ENCODE results near the gene MKNK1.

The MKNK1 gene

DNA sequence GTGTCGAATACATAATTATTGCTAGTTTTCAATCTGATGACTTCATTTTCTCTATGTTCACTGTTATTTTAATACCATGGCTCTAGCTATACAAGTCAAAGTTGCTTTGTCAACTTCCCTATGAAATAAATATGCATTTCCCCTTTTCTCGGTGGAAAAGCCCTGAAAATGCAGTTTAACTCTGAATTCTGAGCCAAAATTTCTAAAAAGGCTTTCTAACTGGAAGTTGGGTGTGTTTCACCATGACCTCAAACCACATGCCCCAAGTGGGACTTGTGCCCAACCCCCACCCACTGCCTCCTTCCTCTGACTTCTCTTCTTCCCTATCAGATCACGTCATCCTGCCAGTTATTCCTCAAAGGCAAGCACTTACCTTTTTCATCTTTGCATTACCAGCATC is 8.9 kb downstream of the MKNK1 start:
- DNase-seq (ENCODE audit: low spot score): no peak

DNA sequence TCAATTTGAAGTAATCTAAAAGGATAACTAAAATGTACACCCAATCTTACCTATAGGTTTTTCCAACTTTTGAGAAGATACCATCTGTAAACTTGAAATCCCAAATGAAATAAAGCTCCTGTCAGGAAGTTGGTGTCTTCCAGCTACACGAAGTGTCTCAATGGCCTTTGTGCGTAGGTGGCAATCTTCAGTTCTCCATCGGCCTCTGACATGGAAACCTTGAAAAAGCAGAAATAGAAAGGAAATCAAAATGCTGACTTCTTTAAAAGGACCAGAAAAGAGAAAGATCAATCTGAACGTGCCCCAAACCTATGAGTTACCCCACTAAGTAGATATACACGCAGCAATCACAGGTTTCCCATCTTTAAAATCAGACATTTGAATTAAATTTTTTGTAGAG is 10.0 kb downstream of the MKNK1 start:
- no peak for DNase-seq (ENCODE audit: low spot score)

DNA sequence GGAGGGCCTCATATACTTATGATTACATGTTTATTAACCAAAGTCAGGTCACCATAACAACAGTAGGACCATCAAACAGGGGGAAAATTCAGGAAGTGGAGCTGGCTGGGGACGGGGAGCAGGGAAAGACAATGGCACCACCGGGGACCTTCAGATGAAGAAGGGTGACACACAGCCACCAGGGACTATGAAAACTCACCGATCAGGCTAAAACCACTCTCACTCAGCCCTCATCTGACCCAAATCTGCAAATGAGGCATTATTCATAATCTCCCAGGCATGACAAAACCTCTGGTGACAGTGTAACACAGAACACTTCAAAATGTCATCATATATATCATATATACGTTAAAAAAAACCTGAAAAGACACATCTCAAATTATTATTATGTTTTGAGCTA is 11.2 kb downstream of the MKNK1 start:
- no peak for DNase-seq (ENCODE audit: low spot score)

DNA sequence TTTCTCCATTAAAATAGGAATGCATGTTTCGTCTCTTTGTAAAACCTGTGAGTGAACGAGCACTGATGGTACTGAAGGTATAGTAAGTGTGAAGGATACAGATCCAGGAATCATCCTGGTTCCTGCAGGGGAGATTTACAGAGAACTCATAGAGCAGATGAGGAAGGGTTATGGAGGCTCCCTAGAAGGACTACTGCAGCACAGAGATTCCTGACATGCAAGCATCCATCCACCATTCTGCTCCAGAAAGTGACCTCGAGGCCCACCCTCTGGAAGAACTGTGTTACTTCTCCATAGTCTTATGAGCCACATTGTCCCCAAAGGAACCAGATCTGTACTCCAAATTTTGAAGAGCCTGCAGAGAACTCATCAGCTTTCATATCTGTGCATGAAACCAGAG is 14.5 kb downstream of the MKNK1 start:
- no peak for DNase-seq (ENCODE audit: low spot score)

DNA sequence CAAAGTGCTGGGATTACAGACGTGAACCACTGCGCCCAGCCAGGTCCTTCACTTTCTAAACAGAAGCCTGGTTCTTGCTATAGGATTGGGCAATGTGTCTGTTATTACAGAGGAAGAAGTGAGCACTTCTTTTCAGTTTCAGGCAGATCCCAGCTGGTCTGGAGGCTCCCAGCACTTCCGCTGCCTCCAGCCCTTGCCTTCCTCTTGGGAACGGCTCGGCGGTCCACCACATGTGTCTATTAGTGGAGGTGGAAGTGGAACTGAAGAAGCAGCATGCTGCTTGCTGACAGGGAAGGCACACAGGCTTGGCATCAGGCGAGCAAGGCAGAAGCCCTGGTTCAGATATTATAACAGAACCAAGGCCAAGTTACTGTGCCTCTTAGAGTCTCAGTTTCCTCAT is 17.0 kb downstream of the MKNK1 start:
- no peak for DNase-seq (ENCODE audit: low spot score)

DNA sequence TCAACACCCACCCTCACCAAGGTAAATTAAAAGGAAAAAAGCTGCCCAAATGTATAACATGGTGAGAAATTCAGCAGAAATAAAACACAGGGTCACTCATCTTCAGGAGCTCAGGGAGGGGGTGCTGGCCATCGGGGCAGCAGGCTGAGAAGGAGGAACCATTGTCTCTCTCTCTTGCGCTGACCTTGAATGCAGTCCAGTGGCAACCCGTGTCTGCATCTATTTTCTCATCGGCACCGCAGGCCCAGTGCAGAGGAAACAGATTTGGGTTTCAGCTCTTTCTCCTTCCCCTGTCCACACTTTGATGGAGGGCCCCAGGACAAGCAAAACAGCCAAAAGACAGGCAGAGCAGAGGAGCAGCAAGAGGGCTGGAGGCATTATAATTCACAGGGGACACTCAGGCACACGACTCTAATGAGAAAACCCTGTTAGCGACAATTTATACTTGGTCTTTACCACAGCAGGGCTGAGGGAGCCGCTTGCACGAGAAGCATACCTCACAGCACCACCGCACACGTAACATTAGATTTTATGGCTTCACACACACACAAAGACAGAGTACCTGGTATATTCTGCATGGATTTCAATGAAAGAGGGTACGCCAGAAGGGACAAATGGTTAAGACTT is 18.6 kb downstream of the MKNK1 start:
- DNase-seq (ENCODE audit: low spot score): no peak

DNA sequence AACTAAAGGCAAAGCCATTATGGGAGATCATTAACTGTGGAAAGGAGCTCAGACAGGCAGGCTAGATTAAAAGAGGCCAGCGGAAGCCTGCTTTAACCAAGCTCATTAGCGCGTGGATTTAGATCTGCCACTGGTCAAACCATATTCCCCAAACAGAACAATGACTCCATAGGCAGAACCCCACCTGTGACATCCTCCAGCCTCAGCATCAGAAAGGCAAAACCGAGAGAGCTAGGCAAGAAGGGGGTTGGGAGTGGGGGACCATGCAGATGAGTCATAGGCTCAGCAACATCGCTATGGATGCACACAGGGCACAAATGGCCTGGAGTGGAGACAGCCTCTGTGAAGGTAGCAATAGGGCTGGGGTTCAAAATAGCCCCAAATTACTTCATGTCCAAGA is 20.6 kb downstream of the MKNK1 start:
- DNase-seq (ENCODE audit: low spot score): no peak

DNA sequence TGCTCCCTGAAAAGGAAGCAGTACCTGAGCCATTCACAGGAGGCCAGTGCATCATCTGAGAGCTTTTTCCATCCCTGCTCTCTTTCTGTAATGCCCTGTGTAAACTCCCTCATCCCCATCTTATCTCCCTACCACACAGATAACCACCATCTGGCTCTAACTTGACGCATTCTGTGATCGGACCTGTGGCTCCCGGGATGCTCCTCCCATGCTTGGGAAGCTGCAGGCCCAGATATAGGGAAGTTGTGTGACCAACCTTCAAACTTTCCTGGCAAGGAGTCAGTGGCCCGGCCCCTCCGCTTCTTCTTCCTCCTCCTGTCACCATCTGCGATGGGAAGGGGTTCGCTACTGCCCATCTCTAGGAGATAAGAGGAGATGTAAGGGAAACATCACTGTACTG is 21.1 kb downstream of the MKNK1 start:
- no peak for DNase-seq (ENCODE audit: low spot score)

DNA sequence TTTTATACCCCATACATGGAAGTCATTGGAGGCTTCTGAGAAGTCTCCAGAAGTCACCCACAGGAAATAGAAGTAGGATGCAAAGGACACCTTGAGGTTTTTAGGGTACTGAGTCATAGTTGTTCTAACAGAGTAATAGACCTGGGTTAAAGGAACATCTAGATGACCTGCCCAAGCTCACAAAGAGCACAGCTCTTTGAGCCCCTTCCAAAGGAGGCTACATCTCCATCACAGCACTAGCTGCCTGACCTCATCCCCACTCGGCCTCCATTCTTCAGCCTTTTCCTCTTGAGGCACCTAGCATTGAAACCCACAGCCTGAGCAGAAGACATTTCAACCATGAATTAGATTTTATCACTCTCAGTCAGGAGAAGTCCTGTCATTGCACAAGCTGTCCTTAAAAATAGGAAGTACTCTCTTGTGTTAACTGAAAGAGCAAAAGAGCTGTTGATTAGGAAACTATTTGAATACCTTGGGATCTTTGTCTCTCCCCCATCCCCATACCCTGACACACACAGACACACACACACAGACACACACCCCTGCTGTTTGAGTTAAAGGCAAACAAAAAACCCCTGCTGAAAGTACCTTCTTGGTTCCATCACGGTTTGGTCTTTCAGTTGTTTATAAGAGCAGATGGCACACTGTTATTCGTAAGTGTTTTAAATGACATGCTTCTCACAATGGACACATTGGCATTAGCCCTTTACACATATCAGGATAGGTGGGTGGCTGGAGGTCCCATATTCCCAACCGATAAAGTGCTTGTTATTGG is 22.2 kb downstream of the MKNK1 start:
- no peak for DNase-seq (ENCODE audit: low spot score)

DNA sequence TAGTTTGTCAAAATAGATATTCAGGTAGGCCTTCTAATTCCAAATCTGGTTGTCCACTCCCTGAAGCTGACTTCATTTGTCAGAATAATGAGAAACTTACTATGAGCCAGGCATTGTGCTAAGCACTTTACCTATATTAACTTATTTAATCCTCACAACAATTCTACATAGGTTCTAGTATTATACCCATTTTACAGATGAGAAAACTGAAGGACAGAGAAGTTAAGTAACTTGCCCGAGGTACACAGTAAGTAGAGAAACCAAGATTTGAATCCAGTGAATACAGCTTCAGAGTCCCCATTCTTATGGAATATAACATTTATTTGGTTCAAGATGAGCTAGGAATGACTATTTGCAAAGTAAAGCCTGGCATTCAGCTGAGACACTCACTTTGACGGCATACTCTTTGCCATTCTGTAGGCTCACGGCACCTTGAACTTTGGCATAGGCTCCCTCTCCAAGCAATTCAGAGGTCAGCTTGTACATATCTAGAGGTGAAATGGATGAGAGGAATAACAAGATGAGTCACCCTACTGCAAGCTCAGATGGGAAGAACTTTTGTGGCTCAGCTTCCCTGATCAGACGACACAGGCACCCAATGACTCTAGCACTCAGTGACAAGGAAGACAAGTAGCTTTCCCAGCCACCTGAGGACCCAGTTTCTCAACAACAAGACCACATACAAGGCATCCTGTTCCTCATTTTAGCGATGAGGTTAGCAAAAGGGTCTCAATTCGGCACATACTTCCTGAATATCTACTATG is 23.7 kb downstream of the MKNK1 start:
- no peak for DNase-seq (ENCODE audit: low spot score)

DNA sequence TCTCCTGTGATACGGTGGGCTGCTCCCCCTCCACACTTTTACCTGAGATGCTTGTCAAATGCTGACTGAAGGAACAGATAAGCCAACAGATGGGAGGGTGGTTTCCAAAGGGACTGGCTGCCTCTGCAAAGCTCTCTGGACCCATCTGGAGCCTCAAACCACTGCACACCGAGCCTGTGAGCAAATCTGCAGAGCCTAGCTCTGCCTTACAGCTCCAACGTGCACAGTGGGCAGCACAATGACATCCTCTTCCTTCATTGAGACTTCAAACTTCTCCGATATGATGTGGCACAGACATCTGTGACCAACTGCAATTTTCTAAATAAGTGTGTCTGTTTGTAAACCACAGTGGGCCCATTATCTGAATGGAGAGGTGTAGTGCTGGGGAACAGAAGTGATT is 26.4 kb downstream of the MKNK1 start:
- no peak for DNase-seq (ENCODE audit: low spot score)

DNA sequence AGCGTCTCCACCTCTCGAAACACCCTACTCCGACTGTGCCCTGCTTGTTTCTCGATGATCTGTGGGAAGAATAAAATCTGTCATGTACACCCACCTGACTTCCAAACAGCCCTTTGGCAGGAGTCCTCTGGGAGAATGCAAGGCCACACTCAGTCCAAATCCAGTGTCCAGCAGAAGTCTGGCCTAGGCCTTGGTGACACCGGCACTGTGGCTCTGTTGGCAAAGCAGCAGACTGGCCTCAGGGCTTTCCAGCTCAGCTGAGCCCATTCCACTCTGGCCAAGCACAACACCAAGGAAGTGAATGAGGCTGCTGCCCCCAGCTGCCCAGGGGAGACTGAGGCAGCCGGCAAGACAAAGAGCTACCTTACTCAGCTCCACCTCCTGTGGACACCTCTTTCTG is 27.5 kb downstream of the MKNK1 start:
- DNase-seq (ENCODE audit: low spot score): no peak

DNA sequence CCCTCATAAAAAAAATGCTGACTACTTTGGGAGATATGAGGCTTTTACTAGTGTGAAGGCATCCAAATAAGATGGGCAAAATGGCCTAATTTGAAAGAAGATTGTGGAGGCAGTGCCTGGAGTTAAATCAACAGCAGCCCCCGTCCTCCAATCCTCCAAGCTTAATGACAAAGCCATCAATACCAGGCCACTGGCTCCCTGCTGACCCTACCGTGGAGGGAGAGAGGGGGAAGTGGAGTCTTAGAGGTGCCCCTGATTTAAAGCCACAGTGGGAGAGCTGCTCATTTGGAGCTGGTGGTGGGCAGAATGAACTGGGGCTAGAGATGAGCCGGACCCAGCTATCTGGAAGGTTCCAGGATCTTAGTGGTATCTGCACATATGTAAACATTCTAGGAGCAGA is 28.3 kb downstream of the MKNK1 start:
- no peak for DNase-seq (ENCODE audit: low spot score)

DNA sequence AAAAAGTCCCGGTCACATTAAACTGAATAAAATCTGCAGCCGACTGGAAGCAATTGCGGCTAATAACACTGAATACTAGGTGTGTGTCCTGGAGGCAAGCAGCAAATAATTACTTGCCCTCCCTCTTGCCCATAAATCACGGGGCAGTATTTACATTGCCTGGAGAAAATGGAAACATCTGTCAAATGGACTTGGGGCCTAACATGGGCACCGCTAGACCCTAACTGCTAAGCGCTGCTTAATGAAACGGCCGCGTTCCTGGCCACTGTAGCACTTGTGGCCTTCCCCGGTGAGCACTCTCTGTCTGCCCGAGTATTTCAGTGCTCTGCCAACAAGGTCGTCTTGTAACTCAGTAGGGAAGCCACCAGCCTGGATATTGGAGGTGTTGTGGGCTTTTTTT is 28.8 kb downstream of the MKNK1 start:
- DNase-seq (ENCODE audit: low spot score): no peak

DNA sequence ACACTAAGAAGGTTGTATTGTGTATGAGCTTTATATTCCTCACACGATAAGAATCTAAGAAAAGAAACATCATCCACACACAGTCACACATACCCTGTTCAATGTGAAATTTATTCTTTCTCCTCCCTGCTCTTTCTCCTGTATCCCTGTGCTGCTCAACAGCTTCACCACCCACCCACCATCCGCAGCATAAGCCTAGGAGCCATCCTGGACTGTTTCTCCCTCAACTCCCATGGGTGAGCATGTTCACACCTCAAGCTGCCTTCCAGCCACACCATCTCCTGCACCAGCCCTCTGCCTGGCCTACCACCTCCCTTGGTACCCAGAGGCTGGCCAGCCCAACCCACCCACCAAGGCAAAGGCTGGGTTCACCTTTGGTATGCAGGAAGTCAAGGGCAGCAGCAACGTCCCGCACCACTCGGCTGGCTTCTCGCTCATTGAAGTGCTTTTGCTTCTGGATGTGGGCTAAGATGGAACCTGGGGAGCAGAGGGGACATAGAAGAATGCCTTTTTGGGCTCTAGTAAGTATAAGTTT is 32.3 kb downstream of the MKNK1 start:
- DNase-seq (ENCODE audit: low spot score): no peak

DNA sequence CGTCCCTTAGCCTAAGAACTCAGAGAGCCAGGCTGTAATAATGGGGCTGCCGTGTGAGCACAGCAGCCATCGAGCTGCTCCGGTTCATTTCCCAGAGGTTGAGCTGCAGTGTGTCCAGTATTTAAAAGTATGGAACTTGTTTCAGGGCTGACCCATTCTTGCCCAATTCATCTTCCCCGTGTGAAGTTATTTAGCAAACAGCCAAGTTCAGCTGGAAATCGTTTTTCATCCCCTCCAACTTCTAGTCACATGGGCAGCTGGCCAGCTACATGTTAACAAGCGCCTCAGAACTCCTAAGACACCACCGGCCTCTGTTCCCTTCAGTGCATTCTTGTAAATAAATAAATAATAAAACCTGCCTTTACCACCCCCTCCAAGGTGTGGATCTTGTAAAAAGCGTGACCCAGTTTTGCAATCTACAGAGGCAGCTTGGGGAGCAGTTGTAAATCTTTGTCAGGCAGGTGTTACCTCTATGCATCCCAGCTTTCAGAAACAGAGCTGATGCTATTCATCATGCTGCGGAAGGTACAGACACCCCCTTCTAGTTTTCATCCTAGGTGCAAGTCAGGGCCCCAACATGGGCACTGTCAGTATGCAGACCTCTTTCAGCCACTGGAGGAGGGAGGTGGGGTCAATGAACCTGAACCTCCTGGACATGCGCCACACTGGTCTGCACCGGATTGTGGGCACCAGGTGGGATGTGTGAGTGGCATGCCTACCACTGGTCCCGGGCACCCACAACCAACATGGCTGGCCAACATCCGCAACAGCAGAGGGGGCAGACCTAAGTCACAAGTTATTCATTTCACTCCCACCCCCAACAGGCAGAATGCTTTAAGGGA is 34.0 kb downstream of the MKNK1 start:
- DNase-seq (ENCODE audit: low spot score): no peak

DNA sequence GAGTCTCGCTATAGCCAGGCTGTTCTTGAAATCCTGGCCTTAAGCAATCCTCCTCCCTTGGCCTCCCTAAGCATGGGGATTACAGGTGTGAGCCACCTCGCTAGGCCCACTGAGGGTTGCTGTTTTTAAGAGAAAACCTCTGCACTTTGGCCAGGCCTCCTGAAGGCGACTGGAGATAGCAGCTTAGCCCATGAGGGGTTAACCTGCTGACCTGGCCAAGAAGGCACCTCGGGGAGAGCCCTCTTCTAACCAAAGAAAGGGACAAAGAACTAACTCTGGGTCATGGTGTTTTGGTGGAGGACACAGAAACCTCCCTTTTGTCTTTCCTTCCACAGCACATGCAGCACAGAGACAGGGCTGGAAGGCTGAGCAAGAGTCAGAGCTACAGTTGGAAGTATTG is 35.0 kb downstream of the MKNK1 start:
- no peak for DNase-seq (ENCODE audit: low spot score)

DNA sequence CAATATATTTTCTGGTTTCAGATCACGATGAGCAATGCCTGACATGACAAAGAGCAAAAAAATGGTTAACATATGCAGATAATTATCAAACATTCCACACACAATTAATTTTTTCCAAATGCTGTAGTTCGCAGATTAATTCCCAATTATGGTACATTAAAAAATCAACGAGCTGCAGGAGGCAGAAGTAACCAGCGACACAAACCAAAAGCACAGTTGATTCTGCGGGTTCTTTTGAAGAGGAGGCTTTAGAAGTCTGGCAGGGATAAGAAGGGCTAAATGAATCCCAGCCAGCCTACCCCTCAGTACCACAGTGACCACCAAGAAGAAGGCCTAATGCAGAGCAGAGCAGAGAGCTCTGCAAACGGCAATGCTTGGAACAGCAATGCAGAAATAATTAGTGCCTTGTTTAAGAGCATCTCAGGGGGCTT is 35.6 kb downstream of the MKNK1 start:
- no peak for DNase-seq (ENCODE audit: low spot score)

DNA sequence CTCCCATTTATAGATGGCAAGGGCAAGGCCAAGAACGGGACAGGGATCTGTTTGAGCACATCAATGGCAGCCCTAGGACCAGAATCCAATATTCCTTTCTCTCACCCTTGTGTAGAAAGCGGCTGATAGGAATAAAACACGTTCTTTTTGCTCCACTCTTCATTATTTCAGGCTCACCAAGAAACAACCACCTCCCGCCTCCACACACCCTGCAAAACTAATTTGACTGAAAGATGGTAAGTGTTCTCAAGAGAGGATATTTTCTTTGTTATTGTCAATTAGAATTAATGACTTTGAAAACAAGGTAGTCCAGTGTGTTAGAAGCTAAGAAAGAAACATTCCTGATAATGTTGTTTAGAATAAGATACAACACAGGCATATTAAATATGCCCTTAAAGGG is 40.7 kb downstream of the MKNK1 start:
- DNase-seq (ENCODE audit: low spot score): no peak

DNA sequence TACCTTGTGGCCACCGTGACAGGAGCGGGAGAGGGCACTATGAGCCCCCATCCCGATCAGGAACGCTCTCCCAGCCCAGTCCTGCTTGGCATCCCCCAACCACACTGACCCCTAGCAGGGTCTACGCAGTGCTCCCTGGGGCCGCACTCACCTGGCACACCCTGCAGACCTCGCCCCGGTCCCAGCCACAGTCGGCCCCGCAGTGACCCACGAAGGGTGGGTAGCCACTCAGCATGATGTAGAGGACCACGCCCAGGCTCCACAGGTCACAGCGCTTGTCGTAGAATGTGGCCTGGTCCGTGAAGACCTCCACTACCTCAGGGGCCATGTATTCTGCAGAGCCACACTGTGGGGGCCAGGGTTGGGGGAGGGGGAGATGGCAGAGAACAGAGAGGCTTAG is 41.6 kb downstream of the MKNK1 start:
- no peak for DNase-seq (ENCODE audit: low spot score)

DNA sequence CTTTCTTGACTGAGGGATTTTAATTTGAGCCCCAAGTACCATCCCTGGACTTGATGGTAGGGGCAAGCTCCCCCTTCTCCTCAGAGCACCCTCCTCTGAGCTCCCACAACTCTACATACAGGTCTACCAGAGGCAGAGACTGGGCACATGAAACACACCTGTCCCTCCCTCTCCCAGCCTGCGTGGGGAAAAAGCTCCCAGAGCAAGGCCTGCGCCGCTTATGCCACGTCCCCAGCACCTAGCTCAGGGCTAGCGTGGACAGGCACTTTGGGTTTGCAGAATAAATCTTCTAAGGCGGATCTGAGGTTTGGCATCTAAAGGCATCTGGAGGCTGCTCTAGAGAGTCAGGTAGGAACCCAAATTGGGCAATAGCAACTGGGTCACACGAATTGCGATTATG is 45.1 kb downstream of the MKNK1 start:
- DNase-seq (ENCODE audit: low spot score): no peak

Data from kidney capillary endothelial cell (primary cell).